ENCODE data around the gene ZIC4.

The ZIC4 gene

DNA sequence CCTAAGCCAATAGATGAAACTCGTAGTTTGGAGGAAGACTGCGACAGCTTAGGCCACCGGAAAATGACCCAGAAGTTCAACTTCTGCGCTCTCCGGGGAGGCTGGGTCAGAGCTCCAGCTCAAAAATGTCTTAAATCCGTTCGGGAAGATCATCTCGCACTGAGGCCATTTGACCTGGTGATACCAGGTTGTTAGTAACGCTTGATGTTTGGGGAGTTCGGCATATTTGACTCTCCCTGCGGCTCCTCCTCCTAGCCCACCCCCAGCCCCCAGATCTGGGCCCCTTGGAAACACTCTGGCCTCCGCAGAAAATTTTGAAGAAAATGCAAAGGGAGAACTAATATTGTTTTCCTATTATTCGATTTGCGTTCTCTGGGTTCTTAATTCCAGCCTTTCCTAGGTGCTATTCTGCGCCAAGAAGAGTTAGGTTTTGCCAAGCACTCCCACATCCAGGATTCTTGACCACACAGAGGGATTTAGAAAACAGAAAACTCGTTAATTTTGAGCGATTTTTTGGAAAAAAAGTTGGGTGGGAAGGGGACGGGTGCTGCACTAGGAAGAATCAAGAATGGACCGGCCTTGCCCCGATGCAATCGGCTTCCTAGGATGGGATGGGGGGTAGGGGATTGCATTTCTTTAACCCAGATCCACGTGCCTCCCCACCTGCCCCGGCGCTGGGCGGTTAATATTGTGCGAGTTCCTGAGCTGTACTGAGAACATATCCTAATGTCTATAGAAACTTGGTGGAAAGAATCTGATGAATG is 50.0 kb downstream of the ZIC4 start:
- DNase-seq (ENCODE audit: low spot score), result no peak

DNA sequence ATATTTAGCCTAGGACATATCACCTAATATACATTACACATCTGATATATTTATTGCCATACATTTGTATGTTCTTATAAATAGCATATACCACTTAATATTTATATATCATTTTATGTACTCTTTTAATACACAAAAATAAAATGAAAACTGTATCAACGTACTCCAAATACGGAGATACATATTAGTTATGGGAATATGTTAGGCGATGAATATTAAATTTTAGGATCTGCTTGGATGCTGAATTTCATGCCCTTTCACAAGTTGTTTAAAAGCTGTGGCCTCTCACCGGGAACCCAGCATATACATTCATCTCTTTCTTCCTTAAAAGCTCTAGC is 50.6 kb downstream of the ZIC4 start:
- DNase-seq (ENCODE audit: low spot score), result no peak

DNA sequence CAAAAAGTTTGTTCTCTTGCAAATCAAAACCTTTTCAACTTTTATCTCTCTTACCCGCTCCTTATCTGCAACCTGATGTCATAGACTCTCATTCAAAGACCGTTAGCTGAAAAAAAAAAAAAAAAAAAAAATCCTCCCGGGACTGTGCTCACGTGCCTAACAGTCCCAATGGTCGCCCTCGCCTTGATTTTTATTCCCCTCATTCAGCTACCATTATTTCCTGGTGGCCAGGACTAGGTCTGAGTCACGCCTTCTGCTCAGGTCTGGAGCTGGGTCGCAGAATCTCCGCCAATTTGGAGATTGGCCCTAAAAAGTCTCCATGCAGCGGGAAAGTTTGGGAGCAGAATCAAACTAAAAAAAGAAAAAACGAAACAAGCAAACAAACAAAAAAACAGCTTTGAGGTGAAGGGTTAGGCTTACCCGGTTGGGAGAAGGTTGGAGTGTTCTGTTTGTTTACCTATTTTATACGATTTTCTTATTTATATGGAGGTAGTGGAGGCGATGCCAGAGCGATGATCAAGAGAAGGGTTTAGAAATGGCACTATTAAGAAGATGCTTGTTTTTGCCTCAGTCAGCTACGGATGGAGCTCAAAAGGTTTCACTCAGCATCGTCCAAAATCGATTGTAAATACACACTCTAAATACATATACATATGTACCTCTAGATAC is 51.1 kb downstream of the ZIC4 start:
- DNase-seq (ENCODE audit: low spot score), result no peak

DNA sequence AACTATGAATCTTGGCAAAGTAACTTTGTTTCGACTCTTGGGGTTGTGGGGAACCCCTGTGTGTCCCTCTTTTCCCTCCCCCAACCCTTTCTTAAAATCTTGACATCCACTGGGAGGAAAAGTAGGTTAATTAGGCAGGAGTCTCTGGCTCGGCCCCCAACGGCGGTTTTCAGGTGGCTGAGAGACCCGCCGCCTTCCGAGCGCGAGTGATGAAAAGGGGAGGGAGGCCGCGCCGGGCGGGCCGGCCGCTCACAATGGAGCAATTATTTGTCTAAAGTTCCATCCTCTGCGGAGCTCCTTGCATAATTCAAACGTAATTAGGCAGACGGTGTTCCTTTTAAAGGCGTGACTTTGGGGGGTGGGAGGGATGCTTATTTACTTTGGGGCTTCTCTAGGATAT is 51.7 kb downstream of the ZIC4 start:
- no peak for DNase-seq (ENCODE audit: low spot score)

DNA sequence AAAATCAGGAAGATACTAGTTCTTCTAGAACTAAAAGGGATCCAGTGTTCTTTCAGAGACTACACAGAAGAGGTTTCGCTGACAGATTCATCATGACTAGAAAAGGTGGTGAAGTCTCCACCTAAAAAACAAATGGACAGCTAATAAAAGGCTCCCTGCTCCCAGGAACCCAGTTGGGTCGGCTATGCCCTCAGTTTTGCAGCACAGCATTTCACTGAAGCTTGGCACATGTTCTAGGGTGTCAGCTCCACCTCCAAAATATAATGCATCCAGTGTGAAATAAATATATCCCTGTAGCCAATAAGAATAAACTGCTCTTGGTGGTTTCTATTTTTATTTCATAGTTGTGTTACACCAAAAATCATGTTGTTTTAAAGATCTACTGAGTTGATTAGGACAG is 55.0 kb downstream of the ZIC4 start:
- DNase-seq (ENCODE audit: low spot score), result no peak

DNA sequence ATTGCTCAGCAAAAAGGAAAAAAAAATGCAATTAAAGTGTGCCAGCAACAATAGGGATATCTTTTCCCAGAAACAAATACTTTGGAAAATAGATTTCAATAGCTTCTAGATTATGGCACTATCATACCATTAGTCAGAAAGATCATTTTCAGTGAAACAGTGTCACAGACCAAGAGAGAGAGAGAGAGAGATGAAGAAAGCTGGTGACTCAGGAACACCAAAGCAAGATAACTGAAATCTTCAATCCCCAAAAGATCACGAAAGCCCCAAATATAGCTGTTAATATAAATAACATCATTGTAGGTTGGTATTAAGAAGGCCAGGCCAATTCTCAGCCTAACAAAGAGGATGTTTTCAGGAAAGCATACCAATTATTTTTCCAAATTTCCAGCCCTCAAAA is 57.4 kb downstream of the ZIC4 start:
- DNase-seq (ENCODE audit: low spot score), result no peak

DNA sequence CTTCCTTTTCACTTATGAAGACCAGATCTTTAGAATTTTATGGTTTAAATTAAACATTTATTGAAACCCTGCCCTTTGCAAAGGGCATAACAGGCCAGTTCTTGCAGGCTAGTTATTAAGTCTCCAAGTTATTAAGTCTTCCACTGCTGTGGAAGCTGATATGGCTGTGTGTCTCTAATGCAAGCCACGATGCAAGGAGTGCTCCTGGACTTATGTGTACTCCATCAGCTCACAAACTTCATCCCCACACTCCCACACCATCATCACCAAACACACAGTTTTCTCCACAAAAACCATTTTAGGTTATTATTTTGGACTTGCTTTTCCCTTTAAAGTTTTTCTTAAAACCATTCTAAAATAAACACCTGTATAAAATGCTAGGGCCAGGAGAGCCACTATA is 62.4 kb downstream of the ZIC4 start:
- no peak for DNase-seq (ENCODE audit: low spot score)

DNA sequence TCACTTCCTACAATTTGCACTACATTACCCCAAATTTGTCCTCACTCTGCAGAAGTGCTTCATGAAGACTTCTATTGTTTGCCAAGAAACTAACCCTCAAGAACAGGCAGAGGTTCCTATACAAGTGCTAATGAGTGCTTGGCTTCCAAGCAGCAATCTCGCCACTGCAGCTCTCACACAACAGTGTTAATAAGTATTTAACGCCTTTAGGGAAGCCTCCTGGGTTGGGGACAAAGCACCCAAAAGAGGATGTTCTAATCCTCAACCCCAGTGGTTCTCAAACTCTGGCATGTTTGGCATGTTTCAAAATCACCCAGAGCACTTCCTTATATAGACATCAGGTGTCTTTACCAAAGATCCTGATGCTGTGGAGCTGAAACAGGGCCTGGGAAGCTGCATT is 64.6 kb downstream of the ZIC4 start:
- no peak for DNase-seq (ENCODE audit: low spot score)

DNA sequence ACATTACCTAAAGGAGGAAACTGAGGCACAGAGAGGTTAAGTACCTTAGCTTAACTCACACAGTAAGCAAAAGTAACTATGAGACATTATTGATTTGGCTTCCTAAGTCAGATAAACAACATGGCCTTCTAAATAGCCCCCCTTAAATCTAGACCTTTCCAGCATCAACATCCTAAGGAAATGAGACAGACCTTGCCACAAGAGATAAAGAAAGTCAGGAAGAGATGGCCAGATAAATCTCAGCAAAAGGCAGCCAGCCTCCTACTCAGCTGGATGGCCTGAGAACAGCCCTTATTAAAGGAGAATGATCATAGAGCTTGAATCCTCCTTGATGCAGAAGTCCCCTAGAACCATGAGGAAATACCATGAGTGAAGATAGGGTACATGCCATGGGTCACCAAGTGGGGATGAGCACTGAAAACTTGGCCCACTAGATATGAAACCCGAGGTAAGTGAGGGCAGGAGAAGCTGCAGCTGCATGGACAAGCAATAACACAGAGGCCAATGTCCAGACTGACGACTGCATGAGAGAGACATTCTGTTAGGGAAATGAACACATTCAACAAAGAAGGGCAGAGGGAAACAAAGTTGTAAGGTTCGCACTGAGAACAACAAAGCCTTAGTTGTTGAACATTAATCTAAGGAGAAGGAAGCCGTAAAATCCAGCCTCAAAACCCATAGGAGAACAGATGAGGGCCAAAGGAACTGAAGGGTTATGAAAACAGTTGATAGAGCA is 69.6 kb downstream of the ZIC4 start:
- no peak for DNase-seq (ENCODE audit: low spot score)
